ENCODE measurements around the gene UNCX.
"Not testable (repeated sequence)": the region's sequence is repeated elsewhere in the genome, so short reads cannot be mapped to it uniquely, and the experiment has no call there.

UNCX gene

GRCh38 chr7:1259621-1260243 is 27.1 kb downstream of the UNCX start:
- DNase-seq, result no peak

- no peak for DNase-seq
Measured at GRCh38 chr7:1260244-1260635, 27.6 kb downstream of the UNCX start.

- not testable (repeated sequence) for DNase-seq
Measured at GRCh38 chr7:1261036-1261435, 28.4 kb downstream of the UNCX start.

- no peak for DNase-seq
Measured at GRCh38 chr7:1262441-1262840, 29.8 kb downstream of the UNCX start.

GRCh38 chr7:1263391-1263951 is 30.8 kb downstream of the UNCX start:
- no peak for DNase-seq

- DNase-seq, result no peak
Measured at GRCh38 chr7:1264345-1265280, 31.9 kb downstream of the UNCX start.

GRCh38 chr7:1267016-1267900 is 34.6 kb downstream of the UNCX start:
- DNase-seq, result no peak

- DNase-seq, result no peak
Measured at GRCh38 chr7:1268076-1268815, 35.6 kb downstream of the UNCX start.

GRCh38 chr7:1268866-1269265 is 36.2 kb downstream of the UNCX start:
- DNase-seq, result no peak

GRCh38 chr7:1269336-1269890 is 36.7 kb downstream of the UNCX start:
- DNase-seq, result no peak

- no peak for DNase-seq
Measured at GRCh38 chr7:1270181-1270580, 37.5 kb downstream of the UNCX start.

- DNase-seq, result no peak
Measured at GRCh38 chr7:1271046-1271445, 38.4 kb downstream of the UNCX start.

GRCh38 chr7:1271656-1272055 is 39.0 kb downstream of the UNCX start:
- DNase-seq, result no peak

GRCh38 chr7:1272136-1272535 is 39.5 kb downstream of the UNCX start:
- DNase-seq, result not testable (repeated sequence)

GRCh38 chr7:1274121-1274875 is 41.6 kb downstream of the UNCX start:
- DNase-seq, result no peak

- no peak for DNase-seq
Measured at GRCh38 chr7:1274876-1275375, 42.3 kb downstream of the UNCX start.

GRCh38 chr7:1275451-1276381 is 43.0 kb downstream of the UNCX start:
- DNase-seq, result no peak

GRCh38 chr7:1276626-1277175 is 44.0 kb downstream of the UNCX start:
- no peak for DNase-seq

- no peak for DNase-seq
Measured at GRCh38 chr7:1278543-1278942, 45.9 kb downstream of the UNCX start.

Data from hematopoietic multipotent progenitor cell treated with erythropoietin and hydrocortisone succinate and interleukin-3 and kit ligand, for 6 days (in vitro differentiated cells).